GM12874 (cell line): ENCODE data around the gene SSBP4.
A peak's percentile ranks its signal among the peaks of the same experiment; 100 is the strongest.

Experiments
- CTCF ChIP-seq: IDR thresholded peaks from 2 replicates; pipeline ENCODE4 v1.5.1; 2011; ENCODE audit warnings: low read depth, mild to moderate bottlenecking, control low read depth, low read length, moderate library complexity; ENCODE audit not compliant: insufficient read depth

The SSBP4 gene

GRCh38 chr19:18434411-18435175 lies 15.4 kb downstream of the SSBP4 start:
- no peak for TF ChIP-seq CTCF

- TF ChIP-seq CTCF = no peak
Observed at GRCh38 chr19:18435178-18435841, 16.1 kb downstream of the SSBP4 start.

GRCh38 chr19:18435842-18436670 lies 16.9 kb downstream of the SSBP4 start:
- no peak for TF ChIP-seq CTCF

GRCh38 chr19:18436671-18437490 lies 17.7 kb downstream of the SSBP4 start:
- TF ChIP-seq CTCF = 0 out of 2 replicates have a peak, but pooled peaks have one; percentile 3

GRCh38 chr19:18437491-18438330 lies 18.5 kb downstream of the SSBP4 start, which contains the start of gene ISYNA1:
ISYNA1 (minus strand) TSS chr19:18438133; CDS start chr19:18437979, 154 bp downstream.
- no peak for TF ChIP-seq CTCF

GRCh38 chr19:18438331-18439024 lies 19.3 kb downstream of the SSBP4 start:
- no peak for TF ChIP-seq CTCF
